Ovary (tissue), 9 donors: ENCODE results near the gene CCDC60. TPM values are rescaled to one million over a fixed set of nuclear protein-coding genes. Genes with fewer than 3 reads are reported as not detected.
"Not testable (repeated sequence)": the region's sequence is repeated elsewhere in the genome, so short reads cannot be mapped to it uniquely, and the experiment has no call there.

Experiments
- DNase-seq, 5 donors: peaks; one replicate each; pipeline ENCODE4 v3.0.0-alpha.2; 2019 to 2020
- H3K27ac ChIP-seq, 2 donors: fragments of 200-600 bp; one replicate each; pipeline versions ENCODE4 v1.5.1 to v1.8.0; 2019 to 2022
- H3K27me3 ChIP-seq: fragments of 200-600 bp; one replicate; pipeline ENCODE4 v1.8.0; 2022
- H3K36me3 ChIP-seq: fragments of 200-600 bp; sonication (generic); one replicate; pipeline ENCODE4 v1.5.1; 2019
- H3K4me1 ChIP-seq: one replicate; pipeline ENCODE4 v1.8.1; 2013; ENCODE audit warnings: mild to moderate bottlenecking, moderate library complexity; ENCODE audit not compliant: insufficient read depth
- H3K4me3 ChIP-seq: fragments of 200-600 bp; sonication (generic); one replicate; pipeline ENCODE4 v1.5.1; 2017
- H3K9me3 ChIP-seq, 2 donors: fragments of 200-600 bp in 1 of 2; sonication (generic) in 1 of 2; one replicate each; pipeline versions ENCODE4 v1.5.1 to v1.8.1; 2013 to 2019; ENCODE audit warnings: mild to moderate bottlenecking in 1 of 2, moderate library complexity in 1 of 2
- EP300 ChIP-seq: sonication (generic); formaldehyde crosslinking; IDR thresholded peaks from one replicate; pipeline ENCODE4 v1.6.1; 2017; ENCODE audit warnings: antibody characterized with exemption
- POLR2A ChIP-seq: fragments of 450-650 bp; IDR thresholded peaks from one replicate; pipeline ENCODE4 v1.6.1; 2017; ENCODE audit warnings: antibody characterized with exemption, mild to moderate bottlenecking, moderate library complexity
- WGBS, 3 donors: extraction: QIAGEN DNeasy Blood & Tissue Kit in 1 of 3; methylation state at CpG; one replicate each; pipeline versions ENCODE4 v1.1.5 to v1.1.7; 2013 to 2017; 5-methylcytosine and 5-hydroxymethylcytosine counted together
- intact Hi-C, 4 donors: fragments of 100-400 bp; cut with DNase I; formaldehyde crosslinking; loops; one replicate each; pipeline versions ENCODE4 v1.11.0 to v1.15.1; 2022 to 2023
- polyA plus RNA-seq, 2 donors: library from polyadenylated mRNA; stranded (reverse); fragments of 200-250 nt in 1 of 2; fragments of 350-450 nt in 1 of 2; fragmentation: Illumina TruSeq in 1 of 2; extraction: RNeasy Lipid Tissue Mini Kit (QIAGEN cat#74804) in 1 of 2; gene quantifications; one replicate each; pipeline ENCODE4 v1.2.3, GENCODE V29; 2013 to 2014
- total RNA-seq, 7 donors: library from RNA; depleted of rRNA in 2 of 7; stranded (reverse); fragments of >200 nt in 2 of 7; fragmentation: NEBNext Ultra II Directional in 3 of 7; extraction: Animal tissue kit (Norgen Biotek cat#: 25700) in 3 of 7; gene quantifications; one replicate each; pipeline versions ENCODE4 v1.1.0 to v1.2.4, GENCODE V29; 2016 to 2023
- TF ChIP-seq, protein P1 (sequence below), 3 donors: fragments of 450-650 bp in 2 of 3; fragments of 200-600 bp in 1 of 3; IDR thresholded peaks; one replicate each; pipeline versions ENCODE4 v1.5.1 to v1.8.0; 2016 to 2022; ENCODE audit warnings: antibody characterized with exemption in 3 of 3, mild to moderate bottlenecking in 1 of 3
- donor health status: DM: no; HTN: no; CAD: no; lungs with moderate emphysema.
- donor health status: DM: no; HTN: no; CAD: no.
- donor health status: Bipolar disorder and iron deficiency.
- donor health status: DM: yes; HTN: yes; CAD: no.
- donor health status: DM: no; HTN: no; CAD: no.
- donor health status: DM: yes; HTN: yes; CAD: no.

Gene CCDC60
- total and polyA plus RNA-seq, 9 donors, result 0.32 to 9.1 (median 0.59) TPM; not detected in 3

DNA sequence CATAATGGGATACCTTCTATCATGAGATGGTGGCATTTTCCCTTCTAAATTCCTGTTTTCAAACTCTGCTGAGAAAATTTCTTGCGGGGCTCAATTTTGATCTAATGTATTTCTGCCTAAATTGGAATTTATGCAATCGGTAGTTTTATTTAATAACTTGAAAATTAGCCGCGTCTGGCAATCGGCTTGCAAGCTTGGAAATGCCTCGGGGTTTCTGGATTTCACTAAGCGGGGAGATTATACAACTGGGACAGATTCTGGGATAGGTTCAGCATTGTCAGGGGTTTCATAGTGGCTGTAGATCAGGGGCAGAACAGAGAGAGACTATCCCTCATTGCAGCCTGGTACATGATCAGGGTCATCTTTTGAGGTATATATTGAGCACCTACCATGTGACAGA lies 8.6 kb downstream of the CCDC60 start:
- no peak for DNase-seq
- Histone ChIP-seq H3K9me3 (no peaks in the 10 kb centered on the region), H3K4me1 (no peaks in the 10 kb centered on the region), H3K27me3 (no peaks in the 10 kb centered on the region), H3K27ac (no peak overlapping the region), H3K36me3 (no peaks in the 10 kb centered on the region), H3K4me3 (no peak overlapping the region)
- TF ChIP-seq EP300, result no peak
- TF ChIP-seq, protein P1, sequence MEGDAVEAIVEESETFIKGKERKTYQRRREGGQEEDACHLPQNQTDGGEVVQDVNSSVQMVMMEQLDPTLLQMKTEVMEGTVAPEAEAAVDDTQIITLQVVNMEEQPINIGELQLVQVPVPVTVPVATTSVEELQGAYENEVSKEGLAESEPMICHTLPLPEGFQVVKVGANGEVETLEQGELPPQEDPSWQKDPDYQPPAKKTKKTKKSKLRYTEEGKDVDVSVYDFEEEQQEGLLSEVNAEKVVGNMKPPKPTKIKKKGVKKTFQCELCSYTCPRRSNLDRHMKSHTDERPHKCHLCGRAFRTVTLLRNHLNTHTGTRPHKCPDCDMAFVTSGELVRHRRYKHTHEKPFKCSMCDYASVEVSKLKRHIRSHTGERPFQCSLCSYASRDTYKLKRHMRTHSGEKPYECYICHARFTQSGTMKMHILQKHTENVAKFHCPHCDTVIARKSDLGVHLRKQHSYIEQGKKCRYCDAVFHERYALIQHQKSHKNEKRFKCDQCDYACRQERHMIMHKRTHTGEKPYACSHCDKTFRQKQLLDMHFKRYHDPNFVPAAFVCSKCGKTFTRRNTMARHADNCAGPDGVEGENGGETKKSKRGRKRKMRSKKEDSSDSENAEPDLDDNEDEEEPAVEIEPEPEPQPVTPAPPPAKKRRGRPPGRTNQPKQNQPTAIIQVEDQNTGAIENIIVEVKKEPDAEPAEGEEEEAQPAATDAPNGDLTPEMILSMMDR (IDR thresholded peaks at IDR 0.05), result no peak
- no peak for TF ChIP-seq POLR2A
- 94 to 97% (median 96%) methylated on average over 7 of the region's 7 CpGs for WGBS, 3 donors
- intact Hi-C loops, result no loop called here

- no peaks in the 10 kb centered on the region for H3K27me3 ChIP-seq
- intact Hi-C loops, result no loop called here
- H3K36me3 ChIP-seq, result no peaks in the 10 kb centered on the region
- TF ChIP-seq EP300, result no peak
- TF ChIP-seq POLR2A, result no peak
- TF ChIP-seq, protein P1 (IDR thresholded peaks at IDR 0.05), result no peak
- 34 to 47% (median 40%) methylated on average over 4 of the region's 4 CpGs for WGBS, 3 donors
- H3K27ac ChIP-seq, result no peak overlapping the region
- H3K9me3 ChIP-seq, result no peaks in the 10 kb centered on the region
- no peaks in the 10 kb centered on the region for H3K4me1 ChIP-seq
- DNase-seq, result no peak
- H3K4me3 ChIP-seq, result no peak overlapping the region
These were observed 19.6 kb downstream of the CCDC60 start for GRCh38 chr12:119354172-119354571.

- H3K4me1 ChIP-seq, H3K27ac ChIP-seq, H3K9me3 ChIP-seq, H3K36me3 ChIP-seq, H3K27me3 ChIP-seq, DNase-seq, intact Hi-C loops, H3K4me3 ChIP-seq: not testable (repeated sequence)
- WGBS, 3 donors, result 94% methylated on average over 10 to 26 of the region's 33 CpGs
These were observed 25.8 kb downstream of the CCDC60 start for GRCh38 chr12:119360366-119360765.

DNA sequence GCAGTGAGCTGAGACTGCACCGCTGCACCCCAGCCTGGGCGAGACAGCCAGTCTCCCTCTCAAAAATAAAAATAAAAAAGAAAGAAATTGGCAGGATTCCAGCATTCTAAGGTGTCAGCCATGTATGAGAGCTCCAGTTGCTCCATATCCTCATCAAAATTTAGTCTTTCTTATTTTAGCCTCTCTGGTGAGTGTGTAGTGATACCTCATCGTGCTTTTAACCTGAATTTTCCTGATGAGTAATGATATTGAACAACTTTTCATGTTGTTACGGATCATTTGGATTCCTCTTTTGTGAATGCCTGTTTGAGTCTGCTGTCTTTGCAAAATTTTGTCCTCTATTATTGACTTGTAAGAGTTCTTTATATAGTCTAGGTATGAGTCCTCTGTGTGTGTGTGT lies 28.5 kb downstream of the CCDC60 start:
- Histone ChIP-seq H3K27me3 (no peaks in the 10 kb centered on the region), H3K36me3 (no peaks in the 10 kb centered on the region), H3K4me1 (no peaks in the 10 kb centered on the region), H3K9me3 (no peaks in the 10 kb centered on the region), H3K4me3 (no peak overlapping the region), H3K27ac (no peak overlapping the region)
- DNase-seq, result no peak
- TF ChIP-seq, protein P1 (IDR thresholded peaks at IDR 0.05), result no peak
- TF ChIP-seq POLR2A (no peak), EP300 (no peak)
- WGBS, 3 donors, result 85 to 90% (median 89%) methylated on average over 4 of the region's 4 CpGs
- intact Hi-C loops, result no loop called here

GRCh38 chr12:119363490-119363889 lies 29.0 kb downstream of the CCDC60 start:
- Histone ChIP-seq H3K4me3 (no peak overlapping the region), H3K27me3 (no peaks in the 10 kb centered on the region), H3K27ac (no peak overlapping the region), H3K4me1 (no peaks in the 10 kb centered on the region), H3K9me3 (no peaks in the 10 kb centered on the region), H3K36me3 (no peaks in the 10 kb centered on the region)
- DNase-seq, result no peak
- 75 to 78% (median 76%) methylated on average over 1 of the region's 1 CpG for WGBS, 3 donors
- TF ChIP-seq EP300, result no peak
- TF ChIP-seq, protein P1 (IDR thresholded peaks at IDR 0.05), result no peak
- no peak for TF ChIP-seq POLR2A
- intact Hi-C loops, result no loop called here
